GM12878 (cell line): ENCODE data around the gene RSPH9. TPM values are rescaled to one million over a fixed set of nuclear protein-coding genes. Genes with fewer than 3 reads are reported as not detected.

Experiments
- ATAC-seq: fragments of 200-7000 bp; cut with Tn5 transposase; 3 replicates; pipeline ENCODE4 v1.9.1; 2020; ENCODE audit warnings: mild to moderate bottlenecking, moderate library complexity
- BruUV-seq: library from RNA; stranded (reverse); fragments of 400-500 nt; replicated peaks from 2 replicates; lab custom pipeline; 2021; lab: Mats Ljungman, UMichigan
- CTCF ChIA-PET: fragments of 300-600 bp; sonication (Branson Sonifier 250); formaldehyde crosslinking; extraction: SDS; loops from one replicate; lab custom pipeline; 2021; ENCODE audit warnings: inconsistent platforms; lab: Yijun Ruan, JAX
- POLR2A ChIA-PET: fragments of 350-600 bp; formaldehyde crosslinking; extraction: SDS; loops from one replicate; lab custom pipeline; 2021; ENCODE audit warnings: inconsistent platforms; lab: Charles Lee
- RAD21 ChIA-PET: fragments of 300-600 bp; sonication (Branson Sonifier 250); formaldehyde crosslinking; loops from one replicate; lab custom pipeline; 2023; ENCODE audit warnings: antibody characterized with exemption; ENCODE audit not compliant: unreplicated experiment; lab: Charles Lee
- SMC1A ChIA-PET: fragments of 300-600 bp; sonication (Branson Sonifier 250); formaldehyde crosslinking; loops from one replicate; lab custom pipeline; 2023; ENCODE audit not compliant: unreplicated experiment, uncharacterized antibody; lab: Charles Lee
- DNase-seq: peaks from one replicate; pipeline ENCODE4 v3.0.0-alpha.2; 2011; ENCODE audit warnings: low read depth, low spot score
- FAIRE-seq: peaks from 3 replicates; lab custom pipeline; 2011; peaks lifted over from hg19 to GRCh38; lab: Jason Lieb, UNC
- H2AFZ ChIP-seq: 2 replicates; pipeline ENCODE4 v1.6.0; 2011; ENCODE audit warnings: low read depth, low read length, control low read depth; ENCODE audit not compliant: control insufficient read depth
- H3K27ac ChIP-seq: 2 replicates; pipeline ENCODE4 v1.5.1; 2011; ENCODE audit warnings: control low read depth; ENCODE audit not compliant: control insufficient read depth, insufficient read depth
- H3K27me3 ChIP-seq, 2 experiments: replicated peaks in 1 of 2; 2 replicates each; pipeline versions ENCODE4 v1.6.0 to v1.6.1; 2011; ENCODE audit warnings: low read length in 1 of 2; ENCODE audit not compliant: control insufficient read depth in 2 of 2, insufficient read depth in 2 of 2
- H3K36me3 ChIP-seq, 2 experiments: 2 replicates each; pipeline ENCODE4 v1.5.1; 2011; ENCODE audit warnings: low read length in 1 of 2; ENCODE audit not compliant: control insufficient read depth in 2 of 2, insufficient read depth in 2 of 2
- H3K4me1 ChIP-seq: 2 replicates; pipeline ENCODE4 v1.6.1; 2011; ENCODE audit warnings: mild to moderate bottlenecking, low read length, moderate library complexity, mixed read lengths; ENCODE audit not compliant: control insufficient read depth, insufficient read depth
- H3K4me2 ChIP-seq: 2 replicates; pipeline ENCODE4 v1.6.0; 2011; ENCODE audit warnings: control low read depth; ENCODE audit not compliant: control insufficient read depth, insufficient read depth
- H3K4me3 ChIP-seq: fragments of 200-600 bp; sonication (generic); 2 replicates; pipeline ENCODE4 v1.5.1; 2016
- H3K79me2 ChIP-seq: 2 replicates; pipeline ENCODE4 v1.6.0; 2011; ENCODE audit warnings: low read length; ENCODE audit not compliant: control insufficient read depth, insufficient read depth
- H3K9ac ChIP-seq: 2 replicates; pipeline ENCODE4 v1.8.0; 2011; ENCODE audit warnings: low read length, control low read depth, mixed read lengths; ENCODE audit not compliant: control insufficient read depth, insufficient read depth
- H3K9me3 ChIP-seq: replicated peaks from 3 replicates; pipeline ENCODE4 v1.5.1; 2011; ENCODE audit warnings: mild to moderate bottlenecking, low read length; ENCODE audit not compliant: control insufficient read depth, insufficient read depth
- H4K20me1 ChIP-seq: 2 replicates; pipeline ENCODE4 v1.6.0; 2011; ENCODE audit not compliant: control insufficient read depth, insufficient read depth
- ATF7 ChIP-seq: fragments of 450-650 bp; IDR thresholded peaks from 2 replicates; pipeline ENCODE4 v1.6.1; 2016; ENCODE audit warnings: low read depth, mild to moderate bottlenecking
- GABPA ChIP-seq: IDR thresholded peaks from 2 replicates; pipeline ENCODE4 v1.6.1; 2014; ENCODE audit warnings: antibody characterized with exemption, low read depth, mild to moderate bottlenecking, inconsistent platforms
- HDGF ChIP-seq: fragments of 450-650 bp; IDR thresholded peaks from 2 replicates; pipeline ENCODE4 v1.6.1; 2016; ENCODE audit warnings: antibody characterized with exemption
- LARP7 ChIP-seq: fragments of 450-650 bp; IDR thresholded peaks from 2 replicates; pipeline ENCODE4 v1.6.1; 2017; ENCODE audit warnings: mild to moderate bottlenecking
- POLR2A ChIP-seq: IDR thresholded peaks from 2 replicates; pipeline ENCODE4 v1.6.1; 2011; ENCODE audit warnings: low read depth, mild to moderate bottlenecking, low read length
- RCOR1 ChIP-seq: conservative IDR thresholded peaks from 2 replicates; pipeline ENCODE4 v1.6.1; 2012; ENCODE audit warnings: low read depth, low read length, improper control_type of control experiment
- RELA ChIP-seq: fragments of 450-650 bp; IDR thresholded peaks from 2 replicates; pipeline ENCODE4 v1.8.0; 2014; ENCODE audit warnings: borderline replicate concordance; ENCODE audit not compliant: partially characterized antibody
- SIX5 ChIP-seq: IDR thresholded peaks from 2 replicates; pipeline ENCODE4 v1.6.1; 2011; ENCODE audit warnings: mild to moderate bottlenecking, low read depth, low read length, moderate library complexity; ENCODE audit not compliant: severe bottlenecking
- SRF ChIP-seq, 2 experiments: IDR thresholded peaks; 2 replicates each; pipeline ENCODE4 v1.6.1; 2011; ENCODE audit warnings: low read depth in 2 of 2, low read length in 2 of 2, mild to moderate bottlenecking in 1 of 2, moderate library complexity in 1 of 2
- ZNF384 ChIP-seq: IDR thresholded peaks from 2 replicates; pipeline ENCODE4 v1.6.1; 2012; ENCODE audit warnings: low read depth, mild to moderate bottlenecking, low read length, improper control_type of control experiment, borderline replicate concordance
- ZSCAN29 ChIP-seq: fragments of 450-650 bp; IDR thresholded peaks from 2 replicates; pipeline ENCODE4 v1.6.1; 2017; ENCODE audit warnings: mild to moderate bottlenecking, moderate library complexity
- WGBS: methylation state at CpG from one replicate; pipeline ENCODE4 v1.1.6; 2016; ENCODE audit warnings: low lambda C conversion rate; ENCODE audit not compliant: insufficient replicate concordance, insufficient coverage; ENCODE audit errors: missing lambda C conversion rate; 5-methylcytosine and 5-hydroxymethylcytosine counted together
- in situ Hi-C: fragments of 300-500 bp; cut with MboI; formaldehyde crosslinking; loops from 9 replicates; pipeline ENCODE4 v1.14.3; 2018; ENCODE audit warnings: mixed read lengths
- intact Hi-C: fragments of 100-400 bp; cut with micrococcal nuclease; formaldehyde crosslinking; loops from one replicate; pipeline ENCODE4 v1.14.2; 2022; ENCODE audit not compliant: unreplicated experiment
- polyA plus RNA-seq, 11 experiments: library from polyadenylated mRNA; depleted of rRNA in 4 of 11; unstranded in 6 of 11; stranded (reverse) in 5 of 11; fragments of >200 nt; fragmentation: Nextera tagmentation in 4 of 11; fragmentation: Illumina TruSeq in 1 of 11; extraction: Ambion mirVana in 4 of 11; extraction: Trizol in 1 of 11; gene quantifications; 1 replicate in 1 of 11; 2 replicates in 10 of 11; pipeline versions ENCODE4 v1.2.1 to v1.2.3, GENCODE V29; 2011 to 2016; ENCODE audit warnings: inconsistent platforms in 2 of 11, missing spikeins in 2 of 11, low read depth in 1 of 11
- total RNA-seq, 4 experiments: library from RNA; depleted of rRNA in 3 of 4; stranded (reverse); fragments of >200 nt in 3 of 4; fragmentation: Illumina TruSeq in 1 of 4; extraction: Trizol in 1 of 4; gene quantifications; 2 replicates each; pipeline versions ENCODE4 v1.2.1 to v1.2.3, GENCODE V29; 2013 to 2021
- TF ChIP-seq, protein P1 (sequence below): IDR thresholded peaks from 2 replicates; pipeline ENCODE4 v1.6.1; 2011; ENCODE audit warnings: low read depth, low read length, improper control_type of control experiment, borderline replicate concordance
- TF ChIP-seq, protein P2 (sequence below): IDR thresholded peaks from 2 replicates; pipeline ENCODE4 v1.6.1; 2012; ENCODE audit warnings: mild to moderate bottlenecking, low read depth, low read length
- TF ChIP-seq, protein P3 (sequence below): fragments of 450-650 bp; IDR thresholded peaks from 2 replicates; pipeline ENCODE4 v1.6.1; 2017; ENCODE audit warnings: mild to moderate bottlenecking

Gene RSPH9
- total and polyA plus RNA-seq, 10 of the 15 experiments (the other 5 are each of a cell fraction or from before 2014, with no cell fraction given) = 0.26 to 0.63 (median 0.36) TPM; not detected in 6

DNA sequence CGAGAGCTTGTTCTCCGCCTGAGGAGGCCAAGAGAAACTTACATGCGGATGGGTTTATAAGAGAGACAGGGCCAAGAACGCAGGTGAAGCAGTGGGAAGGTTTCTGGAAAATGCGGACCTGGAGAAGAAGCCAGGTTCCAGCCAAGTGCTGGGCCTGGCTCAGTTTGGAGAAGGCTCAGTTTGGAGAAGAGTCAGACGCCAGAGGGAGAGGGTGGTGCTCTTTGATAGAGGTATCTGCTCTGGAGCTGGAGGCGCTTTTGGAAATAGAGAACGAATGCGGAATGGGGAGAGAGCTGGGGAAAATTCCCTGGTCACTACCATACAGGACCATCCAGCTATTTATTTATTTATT is 753 bp downstream of the RSPH9 start (continued):
- no peak for TF ChIP-seq ATF7
- TF ChIP-seq, protein P1, sequence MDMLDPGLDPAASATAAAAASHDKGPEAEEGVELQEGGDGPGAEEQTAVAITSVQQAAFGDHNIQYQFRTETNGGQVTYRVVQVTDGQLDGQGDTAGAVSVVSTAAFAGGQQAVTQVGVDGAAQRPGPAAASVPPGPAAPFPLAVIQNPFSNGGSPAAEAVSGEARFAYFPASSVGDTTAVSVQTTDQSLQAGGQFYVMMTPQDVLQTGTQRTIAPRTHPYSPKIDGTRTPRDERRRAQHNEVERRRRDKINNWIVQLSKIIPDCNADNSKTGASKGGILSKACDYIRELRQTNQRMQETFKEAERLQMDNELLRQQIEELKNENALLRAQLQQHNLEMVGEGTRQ = no peak
- no peak for TF ChIP-seq HDGF
- no peak for TF ChIP-seq POLR2A
- no peak for TF ChIP-seq SRF (IDR thresholded peaks at IDR 0.05; ENCODE audit: low read depth in 2 of 2, low read length in 2 of 2)
- TF ChIP-seq ZSCAN29 = no peak

DNA sequence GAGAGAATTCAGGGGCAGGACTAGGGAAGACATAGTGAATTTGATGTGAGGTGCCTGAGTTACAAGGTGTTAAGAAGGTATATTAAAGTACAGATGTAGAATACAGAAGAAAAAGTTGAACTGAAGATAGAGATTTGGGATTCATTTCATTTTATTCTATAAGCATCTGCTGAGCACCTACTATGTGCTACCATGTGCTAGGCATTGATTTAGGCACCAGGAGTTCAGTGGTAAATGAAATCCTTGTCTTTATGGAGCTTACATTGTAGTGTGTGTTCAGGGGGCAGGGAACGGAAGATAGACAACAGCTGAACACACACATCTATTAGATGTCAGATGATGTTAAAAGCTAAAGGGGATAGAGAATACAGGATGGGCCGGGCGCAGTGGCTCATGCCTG is 2.8 kb downstream of the RSPH9 start:
- DNase-seq (no peak), FAIRE-seq (no peak), ATAC-seq (no peak)
- Histone ChIP-seq H3K9ac (no peak overlapping the region), H3K4me3 (no peak overlapping the region), H3K27me3 (no peaks in the 10 kb centered on the region), H3K79me2 (no peaks in the 10 kb centered on the region), H3K4me1 (no peaks in the 10 kb centered on the region), H3K36me3 (no peaks in the 10 kb centered on the region), H3K4me2 (no peak overlapping the region), H3K27ac (no peak overlapping the region), H2AFZ (no peak overlapping the region), H4K20me1 (no peaks in the 10 kb centered on the region), H3K9me3 (no peaks in the 10 kb centered on the region)
- ChIA-PET RAD21 (no interaction called here), CTCF (interaction anchor here (2.2 kb wide), 1 partner anchor 19 kb away, joined by 9 read pairs; no protein-coding TSS in a partner anchor), SMC1A (interaction anchor here (0.7 kb wide), 1 partner anchor 11 kb away, joined by 3 read pairs; no protein-coding TSS in a partner anchor), POLR2A (interaction anchor here (1.1 to 1.4 kb wide), 3 partner anchors 10 to 41 kb away, joined by 3 to 4 read pairs (median 3); no protein-coding TSS in a partner anchor)
- intact Hi-C loops = no loop called here
- WGBS = 93% methylated on average over 3 of the region's 3 CpGs
- BruUV-seq = no TSS peak
- in situ Hi-C loops = no loop called here
- TF ChIP-seq SIX5 (no peak), ZNF384 (no peak), RELA (no peak), GABPA (no peak), RCOR1 (no peak), LARP7 (no peak)
- TF ChIP-seq, protein P2, sequence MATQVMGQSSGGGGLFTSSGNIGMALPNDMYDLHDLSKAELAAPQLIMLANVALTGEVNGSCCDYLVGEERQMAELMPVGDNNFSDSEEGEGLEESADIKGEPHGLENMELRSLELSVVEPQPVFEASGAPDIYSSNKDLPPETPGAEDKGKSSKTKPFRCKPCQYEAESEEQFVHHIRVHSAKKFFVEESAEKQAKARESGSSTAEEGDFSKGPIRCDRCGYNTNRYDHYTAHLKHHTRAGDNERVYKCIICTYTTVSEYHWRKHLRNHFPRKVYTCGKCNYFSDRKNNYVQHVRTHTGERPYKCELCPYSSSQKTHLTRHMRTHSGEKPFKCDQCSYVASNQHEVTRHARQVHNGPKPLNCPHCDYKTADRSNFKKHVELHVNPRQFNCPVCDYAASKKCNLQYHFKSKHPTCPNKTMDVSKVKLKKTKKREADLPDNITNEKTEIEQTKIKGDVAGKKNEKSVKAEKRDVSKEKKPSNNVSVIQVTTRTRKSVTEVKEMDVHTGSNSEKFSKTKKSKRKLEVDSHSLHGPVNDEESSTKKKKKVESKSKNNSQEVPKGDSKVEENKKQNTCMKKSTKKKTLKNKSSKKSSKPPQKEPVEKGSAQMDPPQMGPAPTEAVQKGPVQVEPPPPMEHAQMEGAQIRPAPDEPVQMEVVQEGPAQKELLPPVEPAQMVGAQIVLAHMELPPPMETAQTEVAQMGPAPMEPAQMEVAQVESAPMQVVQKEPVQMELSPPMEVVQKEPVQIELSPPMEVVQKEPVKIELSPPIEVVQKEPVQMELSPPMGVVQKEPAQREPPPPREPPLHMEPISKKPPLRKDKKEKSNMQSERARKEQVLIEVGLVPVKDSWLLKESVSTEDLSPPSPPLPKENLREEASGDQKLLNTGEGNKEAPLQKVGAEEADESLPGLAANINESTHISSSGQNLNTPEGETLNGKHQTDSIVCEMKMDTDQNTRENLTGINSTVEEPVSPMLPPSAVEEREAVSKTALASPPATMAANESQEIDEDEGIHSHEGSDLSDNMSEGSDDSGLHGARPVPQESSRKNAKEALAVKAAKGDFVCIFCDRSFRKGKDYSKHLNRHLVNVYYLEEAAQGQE = no peak
- TF ChIP-seq, protein P3, sequence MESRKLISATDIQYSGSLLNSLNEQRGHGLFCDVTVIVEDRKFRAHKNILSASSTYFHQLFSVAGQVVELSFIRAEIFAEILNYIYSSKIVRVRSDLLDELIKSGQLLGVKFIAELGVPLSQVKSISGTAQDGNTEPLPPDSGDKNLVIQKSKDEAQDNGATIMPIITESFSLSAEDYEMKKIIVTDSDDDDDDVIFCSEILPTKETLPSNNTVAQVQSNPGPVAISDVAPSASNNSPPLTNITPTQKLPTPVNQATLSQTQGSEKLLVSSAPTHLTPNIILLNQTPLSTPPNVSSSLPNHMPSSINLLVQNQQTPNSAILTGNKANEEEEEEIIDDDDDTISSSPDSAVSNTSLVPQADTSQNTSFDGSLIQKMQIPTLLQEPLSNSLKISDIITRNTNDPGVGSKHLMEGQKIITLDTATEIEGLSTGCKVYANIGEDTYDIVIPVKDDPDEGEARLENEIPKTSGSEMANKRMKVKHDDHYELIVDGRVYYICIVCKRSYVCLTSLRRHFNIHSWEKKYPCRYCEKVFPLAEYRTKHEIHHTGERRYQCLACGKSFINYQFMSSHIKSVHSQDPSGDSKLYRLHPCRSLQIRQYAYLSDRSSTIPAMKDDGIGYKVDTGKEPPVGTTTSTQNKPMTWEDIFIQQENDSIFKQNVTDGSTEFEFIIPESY = no peak
- TF ChIP-seq, protein P1 = no peak
